ENCODE results near the gene RETREG3. TPM values are rescaled to one million over a fixed set of nuclear protein-coding genes. Genes with fewer than 3 reads are reported as not detected.

RETREG3 gene
- total and polyA plus RNA-seq, 9 of the 15 experiments (the other 6 are each of a cell fraction or from before 2014, with no cell fraction given), result 4.1 to 39.0 (median 16.9) TPM

- no peak for TF ChIP-seq MAZ (CRISPR knock-in tag; conservative IDR thresholded peaks at IDR 0.05 in 1 of 2, IDR thresholded peaks at IDR 0.05 in 1 of 2)
- TF ChIP-seq DEAF1 (CRISPR knock-in tag; IDR thresholded peaks at IDR 0.05), result no peak
- no peak for TF ChIP-seq THAP7 (CRISPR knock-in tag; IDR thresholded peaks at IDR 0.05)
- TF ChIP-seq DMBX1 (CRISPR knock-in tag; IDR thresholded peaks at IDR 0.05; ENCODE audit: borderline replicate concordance), result peak; percentile 22; the same call in 1 of the 2 replicates
- TF ChIP-seq DIDO1 (tag; IDR thresholded peaks at IDR 0.05; ENCODE audit: low read depth), result no peak
- peak; percentile 82 for TF ChIP-seq SOX6 (IDR thresholded peaks at IDR 0.05)
- TF ChIP-seq SREBF2 (CRISPR knock-in tag; IDR thresholded peaks at IDR 0.05), result no peak
- TF ChIP-seq MED1 (CRISPR knock-in tag; IDR thresholded peaks at IDR 0.05; ENCODE audit: borderline replicate concordance), result no peak
- 0 out of 2 replicates have a peak, but pooled peaks have one; percentile 21 for TF ChIP-seq SMARCC2 (IDR thresholded peaks at IDR 0.05; ENCODE audit: low read depth)
- TF ChIP-seq RBFOX2 (IDR thresholded peaks at IDR 0.05; ENCODE audit: low read depth, low read length), result no peak
- TF ChIP-seq ZNF121 (CRISPR knock-in tag; conservative IDR thresholded peaks at IDR 0.05), result no peak
- TF ChIP-seq GABPA (tag; conservative IDR thresholded peaks at IDR 0.05; ENCODE audit: low read depth), result peak; percentile 29; the same call in 1 of the 2 replicates
- TF ChIP-seq, protein P1, sequence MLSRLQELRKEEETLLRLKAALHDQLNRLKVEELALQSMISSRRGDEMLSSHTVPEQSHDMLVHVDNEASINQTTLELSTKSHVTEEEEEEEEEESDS (CRISPR knock-in tag; IDR thresholded peaks at IDR 0.05), result no peak
- TF ChIP-seq HDAC3 (IDR thresholded peaks at IDR 0.05; ENCODE audit: borderline replicate concordance, partially characterized antibody), result peak; percentile 66
- no peak for TF ChIP-seq ZNF830 (CRISPR knock-in tag; IDR thresholded peaks at IDR 0.05)
- no peak for TF ChIP-seq EP400 (IDR thresholded peaks at IDR 0.05)
- TF ChIP-seq, protein P2, sequence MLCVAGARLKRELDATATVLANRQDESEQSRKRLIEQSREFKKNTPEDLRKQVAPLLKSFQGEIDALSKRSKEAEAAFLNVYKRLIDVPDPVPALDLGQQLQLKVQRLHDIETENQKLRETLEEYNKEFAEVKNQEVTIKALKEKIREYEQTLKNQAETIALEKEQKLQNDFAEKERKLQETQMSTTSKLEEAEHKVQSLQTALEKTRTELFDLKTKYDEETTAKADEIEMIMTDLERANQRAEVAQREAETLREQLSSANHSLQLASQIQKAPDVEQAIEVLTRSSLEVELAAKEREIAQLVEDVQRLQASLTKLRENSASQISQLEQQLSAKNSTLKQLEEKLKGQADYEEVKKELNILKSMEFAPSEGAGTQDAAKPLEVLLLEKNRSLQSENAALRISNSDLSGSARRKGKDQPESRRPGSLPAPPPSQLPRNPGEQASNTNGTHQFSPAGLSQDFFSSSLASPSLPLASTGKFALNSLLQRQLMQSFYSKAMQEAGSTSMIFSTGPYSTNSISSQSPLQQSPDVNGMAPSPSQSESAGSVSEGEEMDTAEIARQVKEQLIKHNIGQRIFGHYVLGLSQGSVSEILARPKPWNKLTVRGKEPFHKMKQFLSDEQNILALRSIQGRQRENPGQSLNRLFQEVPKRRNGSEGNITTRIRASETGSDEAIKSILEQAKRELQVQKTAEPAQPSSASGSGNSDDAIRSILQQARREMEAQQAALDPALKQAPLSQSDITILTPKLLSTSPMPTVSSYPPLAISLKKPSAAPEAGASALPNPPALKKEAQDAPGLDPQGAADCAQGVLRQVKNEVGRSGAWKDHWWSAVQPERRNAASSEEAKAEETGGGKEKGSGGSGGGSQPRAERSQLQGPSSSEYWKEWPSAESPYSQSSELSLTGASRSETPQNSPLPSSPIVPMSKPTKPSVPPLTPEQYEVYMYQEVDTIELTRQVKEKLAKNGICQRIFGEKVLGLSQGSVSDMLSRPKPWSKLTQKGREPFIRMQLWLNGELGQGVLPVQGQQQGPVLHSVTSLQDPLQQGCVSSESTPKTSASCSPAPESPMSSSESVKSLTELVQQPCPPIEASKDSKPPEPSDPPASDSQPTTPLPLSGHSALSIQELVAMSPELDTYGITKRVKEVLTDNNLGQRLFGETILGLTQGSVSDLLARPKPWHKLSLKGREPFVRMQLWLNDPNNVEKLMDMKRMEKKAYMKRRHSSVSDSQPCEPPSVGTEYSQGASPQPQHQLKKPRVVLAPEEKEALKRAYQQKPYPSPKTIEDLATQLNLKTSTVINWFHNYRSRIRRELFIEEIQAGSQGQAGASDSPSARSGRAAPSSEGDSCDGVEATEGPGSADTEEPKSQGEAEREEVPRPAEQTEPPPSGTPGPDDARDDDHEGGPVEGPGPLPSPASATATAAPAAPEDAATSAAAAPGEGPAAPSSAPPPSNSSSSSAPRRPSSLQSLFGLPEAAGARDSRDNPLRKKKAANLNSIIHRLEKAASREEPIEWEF (CRISPR knock-in tag; IDR thresholded peaks at IDR 0.05), result 0 out of 2 replicates have a peak, but pooled peaks have one; percentile 28
- TF ChIP-seq FOXJ2 (tag; IDR thresholded peaks at IDR 0.05), result no peak
- TF ChIP-seq, protein P3, sequence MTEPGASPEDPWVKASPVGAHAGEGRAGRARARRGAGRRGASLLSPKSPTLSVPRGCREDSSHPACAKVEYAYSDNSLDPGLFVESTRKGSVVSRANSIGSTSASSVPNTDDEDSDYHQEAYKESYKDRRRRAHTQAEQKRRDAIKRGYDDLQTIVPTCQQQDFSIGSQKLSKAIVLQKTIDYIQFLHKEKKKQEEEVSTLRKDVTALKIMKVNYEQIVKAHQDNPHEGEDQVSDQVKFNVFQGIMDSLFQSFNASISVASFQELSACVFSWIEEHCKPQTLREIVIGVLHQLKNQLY (CRISPR knock-in tag; conservative IDR thresholded peaks at IDR 0.05), result no peak
- TF ChIP-seq SMARCA4 (IDR thresholded peaks at IDR 0.05), result peak; percentile 76; the same call in 1 of the 2 replicates
Observed at GRCh38 chr17:42629411-42630009, 20.3 kb upstream of the RETREG3 start (continued).
